SH-SY5Y (cell line): ENCODE results near the gene GLI3.

Source experiments
- GATA2 ChIP-seq: IDR thresholded peaks from 2 replicates; pipeline ENCODE4 v1.6.1; 2011; ENCODE audit warnings: mild to moderate bottlenecking, low read depth, low read length
- GATA3 ChIP-seq: IDR thresholded peaks from 2 replicates; pipeline ENCODE4 v1.6.1; 2011; ENCODE audit warnings: low read depth, mild to moderate bottlenecking, low read length, moderate library complexity

- TF ChIP-seq GATA2 = no peak
- no peak for TF ChIP-seq GATA3
Observed at GRCh38 chr7:42152329-42153205, 84.4 kb downstream of the GLI3 start.
